Activated CD4-positive, alpha-beta T cell treated with anti-CD3 and anti-CD28 coated beads, Interleukin-10, Interleukin-2, amounts not matched to agents 100 ng/mL and 50 ng/mL, durations not matched to agents 16 hours and 8 hours (primary cell): ENCODE data around the gene ADISSP.

Experiments
- DNase-seq: peaks from one replicate; pipeline ENCODE4 v3.0.0-alpha.2; 2020

The ADISSP gene

DNA sequence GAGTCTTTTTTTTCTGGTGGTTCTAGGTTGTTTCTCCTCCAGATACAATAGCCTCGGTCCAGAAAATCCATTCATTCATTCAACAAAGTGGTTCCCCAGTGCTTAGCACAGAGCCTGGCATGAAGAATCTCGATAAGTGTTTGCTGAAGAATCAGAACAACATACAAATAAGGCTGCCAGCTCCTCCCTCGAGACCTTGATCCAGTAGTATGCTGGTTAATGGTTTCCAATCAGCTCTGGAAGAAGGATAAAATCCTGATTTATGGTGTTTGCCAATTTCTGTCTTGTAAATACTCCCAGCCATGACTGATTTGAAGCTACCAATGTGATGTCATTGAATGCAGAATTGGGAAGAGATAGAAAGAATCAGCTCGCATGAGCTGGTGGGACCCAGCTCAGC, 31.8 kb downstream of the ADISSP start:
- no peak for DNase-seq

DNA sequence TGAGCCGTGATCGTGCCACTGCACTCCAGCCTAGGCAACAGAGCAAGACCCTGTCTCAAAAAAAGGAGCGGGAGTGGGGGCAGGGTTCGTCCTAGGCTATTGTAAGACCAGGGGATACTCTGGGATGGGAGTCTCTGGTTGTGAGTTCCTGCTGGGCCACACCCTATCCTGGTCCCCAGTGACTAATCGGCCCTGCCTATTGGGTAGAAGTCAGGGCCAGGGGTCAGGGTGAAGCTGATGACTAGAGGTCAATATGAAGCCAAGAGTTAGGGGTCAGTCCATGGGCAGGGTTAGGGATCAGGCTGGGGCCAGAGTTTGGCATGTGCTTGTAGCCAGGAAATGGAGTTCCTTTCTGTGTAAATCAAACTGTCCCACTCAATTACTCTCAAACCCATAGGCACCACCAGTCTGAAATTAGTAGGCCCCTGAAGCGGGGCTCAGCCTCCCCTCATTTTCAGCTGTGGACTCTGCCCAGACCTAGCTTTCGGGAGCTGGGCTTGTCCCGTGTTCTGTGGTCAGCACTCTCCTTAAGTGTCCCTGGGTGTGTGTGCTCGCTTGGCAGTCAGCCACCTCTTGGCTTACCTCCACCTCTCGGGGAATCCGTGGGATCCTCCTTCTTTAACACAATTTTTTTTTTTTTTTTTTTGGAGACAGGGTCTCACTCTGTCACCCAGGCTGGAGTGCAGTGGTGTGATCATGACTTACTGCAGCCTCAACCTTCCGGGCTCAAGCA, 33.3 kb downstream of the ADISSP start:
- no peak for DNase-seq

DNA sequence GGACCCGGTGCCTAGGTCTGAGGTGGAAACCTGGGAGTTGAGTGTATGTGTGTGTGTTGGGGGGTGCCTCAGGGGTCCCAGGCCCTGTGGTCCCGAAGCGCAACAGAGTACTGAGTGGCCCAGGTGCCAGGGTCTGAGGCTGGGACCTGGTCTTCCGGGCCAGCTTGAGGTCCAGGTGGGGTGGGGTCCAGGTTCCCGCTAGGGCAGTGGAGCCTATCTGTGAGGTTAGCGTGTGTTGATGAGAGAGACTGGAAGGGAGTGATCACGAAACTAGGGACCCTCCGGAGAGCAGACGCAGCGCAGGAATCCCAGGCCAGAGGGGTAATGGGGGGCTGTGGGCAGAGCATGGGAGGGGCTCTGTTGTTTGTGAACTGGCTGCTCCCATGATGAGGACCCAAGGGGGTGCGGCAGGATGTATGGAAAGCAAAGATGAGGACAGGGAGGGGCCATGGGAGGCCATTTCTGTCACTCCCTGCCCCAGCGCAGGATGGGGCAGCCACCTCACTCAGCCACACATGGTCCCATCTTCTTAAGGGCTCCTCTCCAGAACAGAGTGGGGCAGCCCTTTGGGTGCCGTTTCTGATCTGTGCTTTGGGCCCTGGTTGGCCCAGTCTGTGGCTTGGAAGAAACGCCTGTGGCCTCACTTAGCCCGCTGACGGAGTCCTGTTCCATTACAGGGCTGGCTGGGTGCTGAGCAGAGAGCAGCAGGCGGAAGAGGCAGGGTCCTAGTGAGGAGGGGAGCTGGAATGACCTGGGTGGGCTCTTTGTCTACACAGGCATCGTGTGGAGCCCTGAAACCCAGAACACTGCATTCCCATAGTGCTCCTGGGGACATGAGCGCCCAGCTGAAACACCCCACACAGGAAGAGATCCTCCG, 34.2 kb downstream of the ADISSP start:
- DNase-seq = no peak

DNA sequence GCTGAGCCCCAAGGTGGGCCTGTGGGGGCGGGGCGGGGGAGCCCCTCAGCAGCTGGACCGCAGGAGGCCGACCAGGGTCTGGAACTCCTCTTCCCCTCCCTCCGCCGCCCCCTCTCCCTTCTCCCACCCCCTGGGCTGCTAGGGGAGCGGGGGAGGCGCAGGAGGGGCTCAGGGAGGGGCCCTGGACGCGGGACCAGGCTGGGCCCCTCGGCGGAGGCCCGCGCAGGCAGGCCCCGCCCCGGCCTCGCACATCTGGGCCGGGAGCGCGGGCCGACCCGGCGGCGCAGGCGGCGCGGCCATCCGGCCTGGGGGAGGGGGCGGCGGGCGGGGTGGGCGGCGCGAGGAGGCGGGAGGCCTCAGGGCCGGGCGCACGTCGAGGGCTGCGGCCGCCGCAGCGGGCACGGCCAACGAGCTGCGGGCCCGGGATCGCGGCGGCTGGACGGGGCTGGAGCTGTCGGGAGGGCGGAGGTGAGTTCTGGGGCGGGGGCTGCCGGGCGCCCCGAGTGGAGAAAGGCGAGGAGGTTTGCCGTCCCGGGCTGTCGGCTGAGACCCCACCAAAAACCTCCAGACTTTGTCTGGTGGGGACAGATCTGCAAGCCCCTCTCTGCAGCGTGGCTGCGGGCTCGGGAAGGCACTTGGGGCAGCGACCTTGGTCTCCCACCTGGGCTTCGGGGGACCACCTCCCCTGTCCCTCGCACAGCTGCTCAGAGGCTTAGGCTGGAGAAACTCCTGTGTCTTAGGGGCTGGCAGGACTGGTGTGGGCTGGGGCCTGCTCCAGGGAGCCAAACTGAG, 35.0 kb downstream of the ADISSP start, which contains the start of gene HSPA12B:
TSS of gene HSPA12B (plus strand) at position 359 of the 792 bp plus-strand sequence. CDS start 5,990 bp downstream, outside the sequence.
- DNase-seq = no peak

DNA sequence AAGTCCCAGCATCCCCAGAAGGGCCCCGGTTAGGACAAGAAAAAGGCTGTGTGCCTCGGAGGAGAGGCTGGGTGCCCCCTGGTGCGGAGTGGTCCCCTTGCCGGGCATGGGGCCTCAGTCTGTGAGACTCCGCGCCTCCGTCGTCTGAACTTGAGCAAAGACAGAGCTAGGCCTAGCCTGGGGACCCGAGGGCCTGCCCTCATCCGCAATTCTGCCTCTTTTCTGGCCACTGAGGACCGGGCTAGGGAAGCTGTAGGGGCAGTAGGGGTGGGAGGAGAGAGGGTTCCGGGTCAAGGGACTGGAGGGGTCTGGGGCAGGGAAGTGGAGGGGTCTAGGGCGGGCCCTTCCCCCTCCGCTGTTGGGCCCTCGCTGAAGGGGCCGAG, 35.6 kb downstream of the ADISSP start:
- DNase-seq = no peak

DNA sequence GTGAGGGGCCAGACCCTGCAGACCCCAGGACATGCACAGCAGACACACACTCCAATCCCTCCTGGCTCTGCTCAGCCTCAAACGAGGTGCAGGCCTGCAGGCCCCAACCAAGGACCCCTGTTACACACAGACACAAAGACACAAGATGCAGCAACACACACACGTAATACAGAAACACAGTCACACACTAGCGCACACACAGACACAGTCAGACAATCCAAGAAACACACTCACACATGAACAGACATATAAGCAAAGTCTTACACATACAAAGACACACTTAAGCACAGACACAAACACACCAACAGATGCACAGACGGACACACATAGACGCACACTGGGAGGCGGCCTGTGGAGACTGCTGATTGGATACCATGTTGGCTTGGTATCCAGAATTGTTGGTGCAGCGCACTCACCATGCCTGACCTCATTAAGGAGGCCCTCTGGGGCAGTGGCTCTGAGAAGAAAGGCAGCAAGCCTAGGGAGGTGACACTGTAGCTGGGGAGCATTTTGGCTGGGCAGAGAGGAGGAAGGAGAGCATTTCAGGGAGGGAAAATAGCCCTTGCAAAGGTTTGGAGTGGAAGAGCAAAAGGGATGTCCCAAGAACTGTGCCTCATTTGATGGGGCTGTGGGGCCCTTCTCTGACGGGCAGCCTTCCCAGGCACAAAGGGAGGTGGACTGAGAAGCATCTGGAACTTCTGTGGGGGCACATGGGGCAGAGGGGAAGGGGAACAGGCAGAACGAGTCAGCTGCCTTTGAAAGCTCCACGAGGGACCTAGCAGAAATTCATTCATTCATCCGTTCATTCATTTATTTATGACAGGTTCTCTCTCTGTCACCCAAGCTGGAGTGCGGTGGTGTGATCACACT, 36.5 kb downstream of the ADISSP start:
- no peak for DNase-seq

DNA sequence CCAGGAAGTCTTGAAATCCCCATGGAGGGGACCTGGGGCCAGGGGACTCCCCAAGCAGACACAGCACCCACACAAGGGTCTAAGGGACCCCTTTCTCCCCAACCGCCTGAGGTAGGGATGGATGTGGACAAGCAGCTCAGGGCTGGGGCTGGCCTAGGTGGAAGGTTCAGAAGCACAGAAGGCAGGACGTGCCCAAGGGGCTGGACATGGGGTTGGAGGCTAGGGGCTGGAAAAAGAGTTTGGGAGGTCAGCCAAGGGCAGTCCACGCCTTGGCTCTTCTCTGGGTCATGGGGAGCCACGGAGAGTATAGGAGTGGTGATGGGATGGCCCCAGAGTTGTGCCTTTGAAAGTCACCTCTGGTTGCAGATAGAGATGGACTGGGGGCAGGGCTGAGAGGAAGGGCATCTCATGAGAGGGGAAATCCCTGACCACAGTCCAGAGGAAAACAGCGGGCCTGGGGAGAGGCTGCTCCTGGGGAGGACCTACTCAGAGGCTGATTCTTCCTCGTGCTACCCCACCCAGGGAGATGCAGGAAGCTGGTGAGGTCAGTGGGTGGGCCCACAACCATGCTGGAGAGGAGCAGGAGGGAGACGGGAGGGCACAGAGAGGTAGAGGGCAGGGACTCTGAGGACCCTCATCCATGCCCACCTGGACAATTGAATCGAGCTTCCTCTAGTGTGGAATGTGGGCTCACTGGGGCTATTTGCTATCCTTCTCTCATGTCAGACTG, 37.6 kb downstream of the ADISSP start:
- no peak for DNase-seq

DNA sequence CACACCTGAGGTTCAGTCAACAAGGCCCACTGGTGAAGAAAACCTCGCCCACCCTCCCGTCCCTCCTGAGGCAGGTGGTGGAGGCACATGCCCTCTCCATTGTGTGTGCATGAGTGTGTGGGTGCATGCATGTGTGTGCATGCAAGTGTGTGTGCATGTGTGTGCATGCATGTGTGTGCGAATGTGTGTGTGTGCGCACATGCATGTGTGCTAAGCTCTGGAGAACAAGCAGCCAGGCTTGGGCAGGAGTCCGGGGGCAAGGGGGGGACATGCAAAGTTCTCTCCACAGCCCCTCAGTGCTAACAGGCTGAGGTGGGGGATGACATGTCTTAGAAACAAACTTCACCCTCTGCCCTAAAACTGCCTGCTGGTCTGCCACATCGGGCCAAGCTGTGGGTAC, 38.2 kb downstream of the ADISSP start:
- DNase-seq = no peak

DNA sequence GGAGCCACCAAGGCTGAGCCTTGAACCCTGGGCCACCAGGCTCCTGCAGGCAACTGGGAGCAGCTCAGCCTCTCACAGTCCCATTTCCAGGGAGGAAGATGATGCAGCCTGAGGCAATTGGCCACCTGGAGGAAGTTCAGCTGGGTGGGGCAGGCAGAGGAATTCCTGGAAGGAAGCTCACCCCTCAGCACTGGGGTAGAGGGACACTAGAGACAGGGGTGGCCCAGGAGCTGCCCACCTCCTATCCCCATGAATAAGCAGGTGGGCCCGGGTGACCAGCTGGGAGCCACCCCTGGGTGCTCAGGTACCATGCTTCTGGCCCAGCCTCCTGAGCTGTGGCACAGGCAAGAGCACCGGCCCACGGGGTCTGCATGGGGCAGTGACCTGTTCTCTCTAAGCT, 38.7 kb downstream of the ADISSP start:
- no peak for DNase-seq

DNA sequence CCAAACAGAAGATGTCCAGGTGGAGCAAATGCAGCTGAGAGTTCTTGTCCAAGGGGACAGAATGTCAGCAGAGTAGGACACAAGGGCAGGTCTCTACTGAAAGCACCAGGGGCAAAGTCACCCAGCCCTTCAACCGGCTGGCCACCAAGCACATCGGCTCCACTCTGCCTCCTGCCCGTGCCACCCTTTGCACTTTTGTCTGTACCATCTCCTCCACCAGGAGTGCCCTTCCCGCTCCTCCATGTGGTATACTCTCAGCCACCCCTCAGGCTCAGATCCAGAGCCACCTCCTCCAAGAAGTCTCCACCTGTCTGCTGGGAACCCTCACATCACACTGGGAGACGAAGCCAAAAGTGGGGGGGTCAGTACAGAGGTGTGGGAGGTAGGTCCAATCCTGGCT, 39.2 kb downstream of the ADISSP start:
- no peak for DNase-seq

GRCh38 chr20:3727401-3728021, 40.0 kb downstream of the ADISSP start:
- DNase-seq = no peak

DNA sequence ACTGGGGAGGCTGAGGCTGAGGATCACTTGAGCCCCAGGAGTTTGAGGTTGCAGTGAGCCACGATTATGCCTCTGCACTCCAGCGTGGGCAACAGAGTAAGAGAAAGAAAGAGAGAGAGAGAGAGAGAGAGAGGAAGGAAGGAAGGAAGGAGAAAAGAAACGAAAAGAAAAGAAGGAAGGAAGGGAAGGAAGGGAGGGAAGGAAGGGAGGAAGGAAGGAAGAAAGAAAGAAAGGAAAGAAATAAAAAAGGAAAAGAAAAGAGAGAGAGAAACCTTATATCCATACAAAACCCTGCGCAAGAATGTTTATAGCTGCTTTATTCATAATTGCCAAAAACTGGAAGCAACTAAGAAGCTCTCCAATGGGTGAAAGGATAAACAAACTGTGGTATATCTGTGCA, 43.2 kb downstream of the ADISSP start:
- no peak for DNase-seq

DNA sequence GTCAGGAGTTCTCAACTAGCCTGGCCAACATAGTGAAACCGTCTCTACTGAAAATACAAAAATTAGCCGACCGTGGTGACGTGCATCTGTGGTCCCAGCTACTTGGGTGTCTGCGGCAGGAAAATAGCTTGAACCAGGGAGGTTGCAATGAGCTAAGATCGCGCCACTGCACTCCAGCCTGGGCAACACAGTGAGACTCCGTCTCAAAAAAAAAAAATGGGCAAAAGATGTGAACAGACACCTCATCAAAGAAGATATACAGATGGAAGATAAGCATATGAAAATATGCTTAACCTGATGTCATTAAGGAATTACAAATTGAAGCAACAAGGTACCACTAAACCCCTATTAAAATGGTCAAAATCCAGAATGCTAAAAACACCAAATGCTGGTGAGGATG, 44.3 kb downstream of the ADISSP start:
- DNase-seq = no peak

GRCh38 chr20:3721912-3722311, 45.6 kb downstream of the ADISSP start:
- no peak for DNase-seq

DNA sequence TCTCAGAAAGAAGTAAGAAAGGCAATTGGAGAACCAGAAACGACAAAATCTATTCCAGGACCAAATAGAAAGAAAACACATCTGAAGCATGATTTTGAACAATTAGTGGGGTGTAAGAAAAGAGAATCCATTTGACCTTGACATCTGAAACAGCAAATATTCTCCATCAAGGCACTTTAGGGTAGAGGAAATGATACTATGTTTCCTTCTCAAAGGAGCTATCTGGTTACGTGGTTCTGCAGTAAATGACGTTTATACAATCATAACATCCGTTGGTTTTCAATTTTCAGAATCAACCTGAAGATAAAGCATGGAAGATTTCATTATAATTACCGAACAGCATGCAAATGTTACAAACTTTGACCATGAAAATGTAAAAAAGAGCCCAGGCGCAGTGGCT, 46.9 kb downstream of the ADISSP start:
- DNase-seq = no peak

GRCh38 chr20:3720068-3720467, 47.5 kb downstream of the ADISSP start:
- DNase-seq = no peak

DNA sequence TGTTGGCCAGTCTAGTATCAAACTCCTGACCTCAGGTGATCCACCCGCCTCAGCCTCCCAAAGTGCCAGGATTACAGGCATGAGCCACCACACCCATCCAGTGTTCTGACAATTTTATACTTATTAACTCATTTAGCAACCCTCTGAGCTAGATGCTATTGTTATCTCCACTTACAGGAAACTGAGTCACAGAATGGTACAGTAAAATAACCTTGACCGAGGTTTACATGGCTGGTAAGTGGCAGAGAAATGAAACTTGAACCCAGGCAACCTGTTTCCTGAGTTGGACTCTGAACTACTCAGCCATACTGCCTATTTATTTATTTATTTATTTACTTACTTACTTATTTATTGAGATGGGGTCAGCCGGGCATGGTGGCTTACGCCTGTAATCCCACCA, 48.5 kb downstream of the ADISSP start:
- DNase-seq = no peak

- peak; percentile 44 for DNase-seq
Observed at GRCh38 chr20:3716195-3716834, 51.2 kb downstream of the ADISSP start.

GRCh38 chr20:3714092-3714491, 53.5 kb downstream of the ADISSP start:
- no peak for DNase-seq

DNA sequence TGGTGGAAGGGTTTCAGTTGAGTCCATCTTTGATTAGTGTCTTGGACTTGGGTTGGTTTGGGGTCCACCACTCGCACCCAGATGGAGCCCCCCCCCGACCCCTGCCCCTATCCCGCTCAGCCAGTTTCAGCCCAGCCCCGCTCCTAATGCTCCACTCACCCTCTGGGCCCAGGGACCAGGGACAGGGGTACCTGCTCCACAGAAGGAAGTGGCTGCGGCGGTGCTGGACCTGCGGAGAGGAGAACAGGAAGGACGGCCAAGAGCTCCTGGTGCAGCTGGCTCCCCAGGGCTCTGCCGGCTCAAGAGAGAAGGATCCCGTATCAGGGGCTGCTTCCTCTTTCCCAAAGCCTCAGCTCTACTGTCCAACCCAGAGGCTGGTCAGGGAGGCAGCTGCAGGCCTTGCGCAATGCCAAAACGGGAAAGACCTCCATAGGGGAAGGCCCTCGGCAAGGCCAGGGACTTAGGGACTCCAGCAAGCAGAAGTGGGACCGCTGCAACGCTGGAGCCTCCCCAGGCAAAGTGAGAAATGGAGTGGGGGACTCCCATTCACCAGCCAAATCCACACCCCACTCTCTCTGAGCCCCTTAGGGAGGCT, 55.2 kb downstream of the ADISSP start, which contains the start of gene SIGLEC1:
TSS of gene SIGLEC1 (minus strand) at position 322 of the 595 bp plus-strand sequence. CDS start 5,472 bp downstream, outside the sequence.
- no peak for DNase-seq
